ENCODE measurements around the gene SYNE3.

SYNE3 gene

DNA sequence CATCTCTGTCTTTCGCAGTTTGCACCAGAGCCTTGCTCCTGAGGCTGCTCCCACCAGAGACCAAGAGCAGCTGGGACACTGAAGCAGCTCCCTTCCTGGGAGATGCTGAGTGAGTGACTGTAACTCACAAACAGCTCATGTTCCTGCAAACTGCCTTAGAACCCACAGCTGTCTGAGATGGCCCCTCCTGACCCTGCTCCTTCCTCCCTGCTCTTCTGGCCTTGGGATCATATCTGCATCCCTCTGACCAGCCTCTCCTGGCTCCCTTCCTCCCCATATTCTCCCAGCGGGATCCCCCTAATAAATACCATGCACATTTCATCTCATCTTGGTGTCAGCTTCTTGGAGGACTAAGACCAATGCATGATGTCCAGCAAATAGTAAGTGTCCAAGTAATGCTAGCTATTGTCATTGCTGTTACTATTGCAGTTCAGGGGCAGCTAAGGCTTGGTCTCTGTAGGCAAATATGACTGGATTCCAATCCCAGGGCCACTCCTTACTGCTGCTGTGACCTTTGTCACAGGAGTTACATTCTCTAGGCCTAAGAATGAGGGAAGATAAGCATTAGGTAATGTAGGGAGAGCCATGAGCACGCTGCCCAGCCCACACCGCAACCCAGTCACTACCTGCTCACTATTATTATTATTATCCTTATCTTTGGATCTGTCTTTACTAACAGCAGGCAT lies 47.9 kb downstream of the SYNE3 start:
- no peak for DNase-seq

DNA sequence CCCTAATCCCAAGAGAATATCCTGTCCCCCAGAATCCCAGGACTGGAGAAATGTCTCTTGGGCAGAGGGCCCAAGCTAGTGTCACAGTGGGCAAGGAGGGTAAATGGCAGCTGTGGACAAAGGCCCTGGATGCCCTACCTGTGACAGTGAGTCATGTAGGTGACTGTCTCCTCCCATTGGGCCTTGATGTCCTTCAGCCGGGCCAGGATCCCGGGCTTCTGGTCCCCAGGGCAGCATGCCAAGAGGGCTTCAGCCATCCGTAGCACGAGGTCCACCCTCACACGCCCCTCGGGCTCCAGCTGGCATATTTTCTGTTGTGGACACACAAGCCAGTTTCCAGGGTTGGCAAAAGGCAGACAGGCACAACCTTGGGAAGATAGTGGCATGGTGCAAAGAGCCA lies 48.8 kb downstream of the SYNE3 start:
- no peak for DNase-seq

DNA sequence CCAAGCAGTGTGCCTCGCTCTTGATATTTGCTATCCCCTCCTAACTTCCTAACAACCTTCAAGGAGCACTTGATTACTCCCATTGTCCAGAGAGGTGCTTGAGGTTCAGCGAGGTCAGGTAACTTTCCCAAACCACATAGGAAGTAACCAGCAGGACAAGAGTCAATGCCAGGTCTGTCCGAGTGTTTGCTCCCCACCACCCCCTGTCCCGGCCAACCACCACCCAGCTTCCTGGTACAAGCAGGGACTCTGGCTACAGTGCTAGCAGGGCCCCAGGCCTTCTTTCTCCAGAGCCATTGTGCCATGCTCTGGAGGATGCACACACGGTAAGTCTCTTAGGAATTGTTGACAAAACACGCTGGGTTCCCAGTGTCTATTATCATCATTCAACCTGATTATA lies 49.2 kb downstream of the SYNE3 start:
- DNase-seq = no peak

Measured in NCI-H1436 treated with DMSO at 0.1 percent for 48 hours (cell line).